CD14-positive monocyte (primary cell): ENCODE measurements around the gene AMDHD2. TPM values are rescaled to one million over a fixed set of nuclear protein-coding genes. Genes with fewer than 3 reads are reported as not detected.
"Not testable (repeated sequence)": the region's sequence is repeated elsewhere in the genome, so short reads cannot be mapped to it uniquely, and the experiment has no call there.

ENCODE experiments used
- DNase-seq, 3 donors: peaks; one replicate each; pipeline ENCODE4 v3.0.0-alpha.2; 2011 to 2022
- H2AFZ ChIP-seq: 2 replicates; pipeline ENCODE4 v1.6.0; 2012; ENCODE audit warnings: mild to moderate bottlenecking, low read depth, low read length, inconsistent platforms; ENCODE audit not compliant: insufficient read depth, poor library complexity, severe bottlenecking
- H3K27ac ChIP-seq, 2 donors: 1 replicate in 1 of 2; 2 replicates in 1 of 2; pipeline ENCODE4 v1.5.1; 2012 to 2013; ENCODE audit warnings: low read length in 2 of 2, control low read depth in 1 of 2, inconsistent platforms in 1 of 2, low read depth in 1 of 2, mild to moderate bottlenecking in 1 of 2
- H3K27me3 ChIP-seq, 2 donors: one replicate each; pipeline versions ENCODE4 v1.6.0 to v1.6.1; 2011 to 2013; ENCODE audit warnings: low read length in 2 of 2; ENCODE audit not compliant: control insufficient read depth in 2 of 2, insufficient read depth in 2 of 2
- H3K36me3 ChIP-seq, 2 donors: replicated peaks in 1 of 2; 1 replicate in 1 of 2; 2 replicates in 1 of 2; pipeline versions ENCODE4 v1.5.1 to v1.6.1; 2012 to 2013; ENCODE audit warnings: low read length in 2 of 2, control low read depth in 1 of 2, inconsistent platforms in 1 of 2, mild to moderate bottlenecking in 1 of 2; ENCODE audit not compliant: insufficient read depth in 2 of 2, control insufficient read depth in 1 of 2
- H3K4me1 ChIP-seq, 2 donors: 1 replicate in 1 of 2; 2 replicates in 1 of 2; pipeline versions ENCODE4 v1.5.1 to v1.6.1; 2012 to 2013; ENCODE audit warnings: low read length in 2 of 2, control low read depth in 1 of 2, inconsistent platforms in 1 of 2, mild to moderate bottlenecking in 1 of 2, moderate library complexity in 1 of 2; ENCODE audit not compliant: insufficient read depth in 2 of 2, control insufficient read depth in 1 of 2
- H3K4me2 ChIP-seq: replicated peaks from 2 replicates; pipeline ENCODE3; 2012; ENCODE audit warnings: low read length, moderate library complexity, mild to moderate bottlenecking; ENCODE audit not compliant: poor library complexity, severe bottlenecking; ENCODE audit errors: extremely low read depth
- H3K4me3 ChIP-seq, 3 experiments: fragments of 200-600 bp in 1 of 3; sonication (generic) in 1 of 3; replicated peaks in 1 of 3; 1 replicate in 2 of 3; 2 replicates in 1 of 3; pipeline ENCODE4 v1.5.1; 2011 to 2013; ENCODE audit warnings: low read length in 3 of 3, mild to moderate bottlenecking in 3 of 3, control low read depth in 2 of 3, low read depth in 2 of 3, inconsistent platforms in 1 of 3, moderate library complexity in 1 of 3
- H3K79me2 ChIP-seq: 2 replicates; pipeline ENCODE4 v1.6.0; 2012; ENCODE audit warnings: mild to moderate bottlenecking, control low read depth, inconsistent platforms, low read length, moderate library complexity; ENCODE audit not compliant: insufficient read depth
- H3K9ac ChIP-seq: 2 replicates; pipeline ENCODE4 v1.6.0; 2017; ENCODE audit warnings: low read length, mild to moderate bottlenecking; ENCODE audit not compliant: insufficient read depth, poor library complexity, severe bottlenecking
- H3K9me3 ChIP-seq, 2 donors: replicated peaks in 1 of 2; 1 replicate in 1 of 2; 2 replicates in 1 of 2; pipeline versions ENCODE4 v1.5.1 to v1.6.1; 2012 to 2013; ENCODE audit warnings: low read length in 2 of 2, control low read depth in 1 of 2; ENCODE audit not compliant: control insufficient read depth in 1 of 2, insufficient read depth in 1 of 2
- H4K20me1 ChIP-seq: 2 replicates; pipeline ENCODE4 v1.6.0; 2012; ENCODE audit warnings: mild to moderate bottlenecking, low read length, control low read depth, moderate library complexity; ENCODE audit not compliant: insufficient read depth
- H3K27ac Mint-ChIP-seq, 7 donors: one replicate each; pipeline ENCODE4 v1.8.0; 2020; ENCODE audit warnings: mild to moderate bottlenecking in 7 of 7, mixed read lengths in 7 of 7, moderate library complexity in 6 of 7, inconsistent platforms in 2 of 7
- H3K27me3 Mint-ChIP-seq, 3 donors: one replicate each; pipeline ENCODE4 v1.8.0; 2021 to 2022; ENCODE audit warnings: low read depth in 3 of 3, mild to moderate bottlenecking in 3 of 3, mixed read lengths in 3 of 3, moderate library complexity in 3 of 3, inconsistent platforms in 1 of 3
- H3K36me3 Mint-ChIP-seq, 2 donors: one replicate each; pipeline ENCODE4 v1.8.0; 2020; ENCODE audit warnings: mixed read lengths in 2 of 2, inconsistent platforms in 1 of 2, mild to moderate bottlenecking in 1 of 2
- H3K4me1 Mint-ChIP-seq: one replicate; pipeline ENCODE4 v1.8.0; 2020; ENCODE audit warnings: mild to moderate bottlenecking, mixed read lengths
- H3K4me3 Mint-ChIP-seq, 2 donors: one replicate each; pipeline ENCODE4 v1.8.0; 2020; ENCODE audit warnings: mild to moderate bottlenecking in 2 of 2, mixed read lengths in 2 of 2, moderate library complexity in 1 of 2
- H3K9me3 Mint-ChIP-seq, 7 donors: one replicate each; pipeline ENCODE4 v1.8.0; 2020 to 2022; ENCODE audit warnings: mixed read lengths in 7 of 7, mild to moderate bottlenecking in 6 of 7, moderate library complexity in 6 of 7, inconsistent platforms in 2 of 7
- WGBS: methylation state at CpG from one replicate; pipeline ENCODE4 v1.1.5; 2013; ENCODE audit warnings: missing lambda C conversion rate; ENCODE audit not compliant: insufficient coverage; 5-methylcytosine and 5-hydroxymethylcytosine counted together
- intact Hi-C, 2 donors: fragments of 100-400 bp; cut with micrococcal nuclease; formaldehyde crosslinking; loops; one replicate each; pipeline versions ENCODE4 v1.15.0 to v1.15.1; 2023
- polyA plus RNA-seq, 3 donors: library from polyadenylated mRNA; depleted of rRNA in 1 of 3; unstranded in 2 of 3; stranded (reverse) in 1 of 3; fragments of 300-500 nt in 2 of 3; fragments of >200 nt in 1 of 3; fragmentation: Illumina TruSeq in 2 of 3; gene quantifications; 1 replicate in 2 of 3; 2 replicates in 1 of 3; pipeline ENCODE4 v1.2.3, GENCODE V29; 2012 to 2021
- small RNA-seq: library from RNA; depleted of rRNA; stranded (forward); fragments of <200 nt; gene quantifications from one replicate; pipeline ENCODE3, GENCODE V24; 2012; ENCODE audit warnings: low read depth; ENCODE audit not compliant: insufficient read length
- TF ChIP-seq, protein P1 (sequence below): fragments of 200-600 bp; IDR thresholded peaks from one replicate; pipeline ENCODE4 v1.8.0; 2022; ENCODE audit warnings: antibody characterized with exemption, mild to moderate bottlenecking

The AMDHD2 gene
- polyA plus RNA-seq, 3 donors, result 6.9 to 57.8 (median 8.4) TPM

DNA sequence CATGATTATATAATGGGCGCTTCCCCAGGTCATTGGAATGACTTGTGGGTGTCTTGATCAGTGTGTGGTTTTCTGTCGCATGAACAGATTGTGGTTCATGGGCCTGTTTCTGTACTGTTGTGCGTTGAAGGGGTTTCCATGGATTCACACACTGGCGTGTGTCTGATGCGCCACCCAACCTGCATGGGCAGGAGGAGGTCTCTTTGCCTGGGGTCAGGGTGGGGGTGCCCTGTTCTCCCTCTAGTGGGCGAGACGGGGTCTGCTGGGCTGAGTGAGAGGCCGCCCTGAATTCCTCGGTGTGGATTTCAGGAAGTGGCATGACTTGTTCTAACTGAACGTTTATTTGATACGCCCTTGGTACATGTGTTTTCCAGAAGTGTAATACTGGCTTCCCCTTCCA, 60.0 kb downstream of the AMDHD2 start:
- TF ChIP-seq, protein P1, sequence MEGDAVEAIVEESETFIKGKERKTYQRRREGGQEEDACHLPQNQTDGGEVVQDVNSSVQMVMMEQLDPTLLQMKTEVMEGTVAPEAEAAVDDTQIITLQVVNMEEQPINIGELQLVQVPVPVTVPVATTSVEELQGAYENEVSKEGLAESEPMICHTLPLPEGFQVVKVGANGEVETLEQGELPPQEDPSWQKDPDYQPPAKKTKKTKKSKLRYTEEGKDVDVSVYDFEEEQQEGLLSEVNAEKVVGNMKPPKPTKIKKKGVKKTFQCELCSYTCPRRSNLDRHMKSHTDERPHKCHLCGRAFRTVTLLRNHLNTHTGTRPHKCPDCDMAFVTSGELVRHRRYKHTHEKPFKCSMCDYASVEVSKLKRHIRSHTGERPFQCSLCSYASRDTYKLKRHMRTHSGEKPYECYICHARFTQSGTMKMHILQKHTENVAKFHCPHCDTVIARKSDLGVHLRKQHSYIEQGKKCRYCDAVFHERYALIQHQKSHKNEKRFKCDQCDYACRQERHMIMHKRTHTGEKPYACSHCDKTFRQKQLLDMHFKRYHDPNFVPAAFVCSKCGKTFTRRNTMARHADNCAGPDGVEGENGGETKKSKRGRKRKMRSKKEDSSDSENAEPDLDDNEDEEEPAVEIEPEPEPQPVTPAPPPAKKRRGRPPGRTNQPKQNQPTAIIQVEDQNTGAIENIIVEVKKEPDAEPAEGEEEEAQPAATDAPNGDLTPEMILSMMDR, result peak; percentile 13
- not testable (repeated sequence) for H3K36me3 Mint-ChIP-seq
- no CpG with 5 or more reads among the region's 11 CpGs for WGBS

DNA sequence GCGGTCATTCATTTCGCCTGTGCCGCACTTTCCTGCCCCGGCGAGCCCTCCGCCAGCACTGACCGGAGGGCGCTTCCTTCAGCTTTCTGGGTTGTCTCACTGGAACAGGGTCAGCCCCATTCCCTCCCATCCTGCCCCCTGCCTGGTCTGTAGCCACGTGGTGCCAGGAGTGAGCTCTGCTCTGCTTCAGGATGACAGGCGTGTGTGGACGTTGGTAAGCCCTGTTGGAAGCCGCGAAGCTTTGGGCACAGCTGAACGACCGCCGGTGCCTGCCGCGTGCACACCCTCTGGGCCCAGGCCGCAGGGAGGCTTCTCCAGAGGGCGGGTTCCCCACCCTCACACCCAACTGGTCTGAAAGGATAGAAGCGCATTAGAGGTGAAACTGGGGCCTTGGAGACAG, 60.6 kb downstream of the AMDHD2 start:
- peaks cover 7 to 16% of the 10 kb centered on the region in 2 donors for H3K36me3 Mint-ChIP-seq
- H3K27me3 ChIP-seq, H3K79me2 ChIP-seq, H3K4me1 Mint-ChIP-seq, H2AFZ ChIP-seq, DNase-seq, H3K4me2 ChIP-seq, H3K4me1 ChIP-seq, H3K27ac Mint-ChIP-seq, H3K9ac ChIP-seq, H3K4me3 ChIP-seq, H3K4me3 Mint-ChIP-seq, H3K27ac ChIP-seq, intact Hi-C loops, H3K9me3 Mint-ChIP-seq, H3K9me3 ChIP-seq, H3K27me3 Mint-ChIP-seq: not testable (repeated sequence)
- H3K36me3 ChIP-seq, result peaks cover 12 to 14% of the 10 kb centered on the region in 2 donors
- peaks cover 13% of the 10 kb centered on the region for H4K20me1 ChIP-seq
- no CpG with 5 or more reads among the region's 21 CpGs for WGBS

More for the DNA sequence above, 60.0 kb downstream of the AMDHD2 start:
- DNase-seq, result peak in 2 of 3 donors; percentile 13 to 41
- H3K4me3 Mint-ChIP-seq, H3K4me1 ChIP-seq, H4K20me1 ChIP-seq, H3K27me3 ChIP-seq, intact Hi-C loops, H3K27me3 Mint-ChIP-seq, H3K4me1 Mint-ChIP-seq, H3K9me3 Mint-ChIP-seq, H3K9me3 ChIP-seq, H3K4me2 ChIP-seq, H3K4me3 ChIP-seq, H3K9ac ChIP-seq, H3K27ac ChIP-seq, H2AFZ ChIP-seq, H3K79me2 ChIP-seq, H3K36me3 ChIP-seq: not testable (repeated sequence)
- H3K27ac Mint-ChIP-seq, result peak overlapping the region in 1 of 7 donors; percentile 50

Small RNAs within 50 kb of the gene (small RNA-seq; reads per million reads assigned to genes)
- gene AC093525.1 (not detected), gene MIR3178 (not detected)

Other genes with a start within 250 kb of the AMDHD2 start
- gene ABCA3, start 179.6 kb upstream of the AMDHD2 start, polyA plus RNA-seq, result 1 to 10 TPM in 1 of 3 donors, under 1 TPM in 2; 0.06 to 1.2 (median 0.68) TPM
- under 1 TPM; 0.34 to 0.97 (median 0.68) TPM for gene CCNF, start 90.9 kb upstream of the AMDHD2 start, polyA plus RNA-seq
- under 1 TPM in 1 of 3 donors, not detected in 2; 0.28 TPM for gene TEDC2, start 60.3 kb upstream of the AMDHD2 start, polyA plus RNA-seq
- not detected for gene NTN3, start 49.1 kb upstream of the AMDHD2 start, polyA plus RNA-seq
- gene TBC1D24, start 45.2 kb upstream of the AMDHD2 start, polyA plus RNA-seq, result 1 to 10 TPM in 2 of 3 donors, under 1 TPM in 1; 0.76 to 5.9 (median 2.1) TPM
- 100 to 1,000 TPM; 176 to 310 (median 187) TPM for gene ATP6V0C, start 6.4 kb upstream of the AMDHD2 start, polyA plus RNA-seq
- under 1 TPM in 2 of 3 donors, not detected in 1; 0.12 to 0.56 TPM for gene CEMP1, start 11.0 kb downstream of the AMDHD2 start, polyA plus RNA-seq
- 10 to 100 TPM; 35.6 to 45.9 (median 38.6) TPM for gene PDPK1, start 17.6 kb downstream of the AMDHD2 start, polyA plus RNA-seq
- 10 to 100 TPM; 16.0 to 23.1 (median 21.0) TPM for gene KCTD5, start 162.2 kb downstream of the AMDHD2 start, polyA plus RNA-seq
- gene PRSS27, start 199.9 kb downstream of the AMDHD2 start, polyA plus RNA-seq, result 1 to 10 TPM in 1 of 3 donors, not detected in 2; 1.1 TPM
- gene SRRM2, start 232.3 kb downstream of the AMDHD2 start, polyA plus RNA-seq, result 1,000 to 10,000 TPM in 1 of 3 donors, 10 to 100 TPM in 2; 19.0 to 1,186 (median 31.8) TPM